ENCODE measurements around the gene CMTM1. TPM values are rescaled to one million over a fixed set of nuclear protein-coding genes. Genes with fewer than 3 reads are reported as not detected.
"Not testable (repeated sequence)": the region's sequence is repeated elsewhere in the genome, so short reads cannot be mapped to it uniquely, and the experiment has no call there.

CMTM1 gene
- total RNA-seq, 2 donors from 2014 or later = 3.4 to 4.9 TPM

DNA sequence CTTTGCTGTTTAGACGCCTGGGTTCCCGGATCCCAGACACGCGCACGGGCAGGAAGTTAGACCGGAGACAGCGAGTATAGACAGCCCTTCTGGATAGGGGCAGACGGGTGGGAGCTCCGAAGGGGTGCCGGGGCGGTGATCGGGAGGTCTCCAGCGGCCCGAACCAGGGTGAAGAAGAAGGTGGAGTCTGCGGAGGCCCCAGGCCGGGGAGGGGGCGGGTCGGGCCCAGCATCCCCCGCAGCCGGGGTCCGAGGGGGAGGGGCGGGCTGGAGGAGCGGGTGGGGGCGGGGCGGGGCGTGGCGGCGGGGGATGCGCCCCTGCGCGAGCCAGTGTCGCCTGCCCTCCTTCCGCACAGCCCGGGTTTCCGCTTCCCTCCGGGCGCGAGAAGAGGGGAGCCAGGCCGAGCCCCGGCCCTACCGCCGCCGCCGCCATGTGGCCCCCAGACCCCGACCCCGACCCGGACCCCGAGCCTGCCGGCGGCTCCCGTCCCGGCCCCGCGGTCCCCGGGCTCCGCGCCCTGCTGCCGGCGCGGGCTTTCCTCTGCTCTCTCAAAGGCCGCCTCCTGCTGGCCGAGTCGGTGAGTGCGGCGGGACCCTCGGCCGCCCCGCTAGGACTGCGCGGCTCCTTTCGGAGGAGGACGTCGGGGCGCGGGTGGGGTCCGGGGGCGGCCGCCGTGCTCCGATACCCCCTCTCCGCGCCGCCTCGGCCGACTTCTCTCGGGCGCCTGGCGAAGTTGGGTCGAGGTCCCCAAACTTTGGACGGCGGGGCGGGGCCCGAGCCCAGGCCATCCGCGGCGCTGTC is 38.3 kb downstream of the CMTM1 start, which contains the start of gene CMTM3:
CMTM3 (plus strand) TSS at position 329 of the 801 bp plus-strand sequence; CDS start at position 431, 102 bp downstream.
- peak; percentile 63 for ATAC-seq
- peak; percentile 38 to 75 for DNase-seq
- intact Hi-C loops (cut with DNase I, micrococcal nuclease) = no loop called here

DNA sequence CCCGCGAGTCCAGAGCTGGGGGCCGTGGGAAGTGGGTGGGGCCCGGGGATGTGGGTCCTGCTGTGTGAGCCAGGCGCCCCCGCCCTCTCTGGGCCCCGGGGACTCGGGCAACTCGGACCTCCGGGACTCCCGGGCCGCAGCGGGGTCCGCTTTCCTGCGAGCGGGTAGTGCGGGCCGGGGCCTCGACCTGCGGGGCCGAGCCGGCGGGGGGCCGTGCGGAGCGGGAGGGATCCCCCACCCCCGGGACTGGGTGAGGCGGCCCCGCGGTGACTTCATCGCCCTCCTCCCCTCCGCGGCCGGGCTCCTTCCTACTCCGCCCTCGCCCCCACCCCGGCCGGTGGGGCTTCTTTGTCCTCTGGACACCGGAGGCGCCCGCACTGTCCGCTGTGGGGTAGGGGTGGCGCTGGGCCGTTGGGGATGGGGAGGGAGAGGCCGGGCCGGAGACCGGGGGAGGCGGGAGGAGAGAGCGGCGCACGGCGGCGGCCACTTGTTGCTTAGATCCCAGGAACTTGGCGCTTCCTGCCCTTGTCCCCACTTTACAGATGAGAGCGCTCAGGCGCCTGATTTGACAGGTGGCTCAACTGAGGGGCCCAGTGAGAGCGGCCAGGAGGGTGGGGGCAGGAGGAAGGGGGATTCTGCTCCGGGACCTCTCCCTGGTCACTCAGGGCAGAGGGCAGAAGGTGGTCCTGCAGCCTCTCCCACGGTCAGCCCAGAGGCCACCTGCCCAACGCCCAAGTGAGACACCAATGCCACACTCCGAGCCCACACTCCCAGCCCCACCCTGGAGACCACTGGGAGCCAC is 39.1 kb downstream of the CMTM1 start:
- ATAC-seq (peak; percentile 45), DNase-seq (peak; percentile 34 to 59)
- intact Hi-C loops (cut with DNase I, micrococcal nuclease) = no loop called here

DNA sequence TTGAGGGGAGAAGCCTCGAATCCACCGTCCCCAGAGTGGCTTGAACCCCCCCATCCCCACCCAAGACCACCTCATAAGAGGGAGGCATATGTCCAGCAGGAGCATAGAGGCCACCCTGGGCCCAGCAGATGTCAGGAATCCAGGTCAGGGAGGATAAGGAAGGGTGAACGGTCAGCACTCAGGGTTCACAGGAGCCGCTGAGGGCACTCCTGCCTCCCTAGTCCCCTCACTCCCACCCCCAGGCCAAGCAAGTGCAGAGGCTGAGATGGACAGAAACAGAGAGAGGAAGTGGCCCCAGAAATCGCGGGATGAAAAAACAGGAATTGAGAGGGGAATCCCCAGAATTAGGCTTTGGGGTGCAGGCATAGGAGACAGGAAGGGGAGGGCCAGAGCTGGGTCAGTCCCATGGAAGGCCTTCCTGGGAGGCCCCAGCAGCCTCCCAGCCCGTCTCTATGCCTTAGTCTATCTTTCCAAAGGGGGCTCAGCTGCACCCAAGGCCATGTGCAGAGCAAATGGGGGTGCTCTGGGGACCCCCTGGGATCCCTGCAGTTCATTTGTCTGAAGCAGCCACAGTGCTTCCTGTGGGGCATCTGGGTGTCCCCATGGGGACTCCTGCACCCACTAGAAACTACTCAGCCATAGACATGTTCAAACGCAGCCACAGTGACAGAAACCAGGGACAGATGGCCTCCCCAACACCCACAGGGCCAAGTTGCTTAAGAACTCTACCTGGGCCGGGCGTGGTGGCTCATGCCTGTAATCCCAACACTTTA is 39.9 kb downstream of the CMTM1 start:
- ATAC-seq = no peak
- peak in 1 of 2 donors; percentile 25 for DNase-seq
- intact Hi-C loops (cut with DNase I, micrococcal nuclease) = no loop called here

DNA sequence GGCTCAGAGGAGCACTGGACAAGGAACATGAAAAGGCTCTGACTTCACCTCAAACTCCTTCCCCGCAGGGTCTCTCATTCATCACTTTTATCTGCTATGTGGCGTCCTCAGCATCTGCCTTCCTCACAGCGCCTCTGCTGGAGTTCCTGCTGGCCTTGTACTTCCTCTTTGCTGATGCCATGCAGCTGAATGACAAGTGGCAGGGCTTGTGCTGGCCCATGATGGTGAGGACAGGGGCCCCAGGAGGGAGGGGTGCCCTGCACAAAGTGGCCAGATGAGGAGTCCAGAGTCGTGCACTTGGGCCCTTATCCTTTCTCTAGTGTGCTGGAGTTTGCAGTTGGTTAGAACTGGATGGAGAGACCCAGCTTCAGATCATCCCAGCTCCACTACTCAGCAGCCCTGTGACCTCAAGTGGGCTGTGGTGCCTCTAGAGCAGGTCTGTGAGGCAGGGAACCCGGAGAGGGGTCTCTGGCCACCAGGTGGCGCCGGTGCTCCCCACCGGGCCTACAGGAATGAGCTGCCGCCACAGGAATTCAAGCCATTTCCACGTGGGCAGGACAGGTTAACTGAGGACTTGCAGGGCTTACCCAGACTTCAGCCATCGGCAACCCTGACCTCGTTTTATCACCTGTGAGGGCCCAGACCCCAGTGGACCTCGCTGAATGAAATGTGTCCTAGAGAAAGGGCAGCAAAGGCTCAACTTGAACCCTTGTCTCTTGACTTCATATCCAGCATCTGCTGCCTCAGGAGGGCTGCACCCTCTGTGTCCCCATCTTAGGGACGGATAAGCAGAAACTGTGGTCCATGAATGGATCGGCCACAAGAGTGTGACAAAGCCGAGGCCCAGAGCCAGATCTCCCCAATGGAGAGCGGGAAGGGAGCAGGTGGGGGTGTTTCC is 42.3 kb downstream of the CMTM1 start:
- intact Hi-C loops (cut with DNase I, micrococcal nuclease) = no loop called here
- DNase-seq (peak; percentile 76 to 91), ATAC-seq (peak; percentile 73)

DNA sequence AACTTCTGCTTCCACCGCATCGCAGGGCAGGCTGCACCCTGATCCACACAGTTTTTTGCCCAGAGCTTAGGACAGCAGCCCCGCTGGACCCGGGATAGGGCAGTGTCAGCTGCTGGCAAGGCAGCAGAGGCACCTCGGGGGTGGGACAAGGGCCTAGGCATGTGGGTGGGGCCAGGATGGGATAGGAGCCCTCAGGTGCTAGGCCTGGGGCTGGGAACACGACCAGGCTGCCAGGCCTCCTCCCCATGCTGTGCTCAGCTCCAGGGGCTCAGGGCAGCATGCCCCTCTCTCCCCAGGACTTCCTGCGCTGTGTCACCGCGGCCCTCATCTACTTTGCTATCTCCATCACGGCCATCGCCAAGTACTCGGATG is 42.9 kb downstream of the CMTM1 start:
- DNase-seq (peak in 1 of 2 donors; percentile 27), ATAC-seq (no peak)
- intact Hi-C loops (cut with DNase I, micrococcal nuclease) = no loop called here

DNA sequence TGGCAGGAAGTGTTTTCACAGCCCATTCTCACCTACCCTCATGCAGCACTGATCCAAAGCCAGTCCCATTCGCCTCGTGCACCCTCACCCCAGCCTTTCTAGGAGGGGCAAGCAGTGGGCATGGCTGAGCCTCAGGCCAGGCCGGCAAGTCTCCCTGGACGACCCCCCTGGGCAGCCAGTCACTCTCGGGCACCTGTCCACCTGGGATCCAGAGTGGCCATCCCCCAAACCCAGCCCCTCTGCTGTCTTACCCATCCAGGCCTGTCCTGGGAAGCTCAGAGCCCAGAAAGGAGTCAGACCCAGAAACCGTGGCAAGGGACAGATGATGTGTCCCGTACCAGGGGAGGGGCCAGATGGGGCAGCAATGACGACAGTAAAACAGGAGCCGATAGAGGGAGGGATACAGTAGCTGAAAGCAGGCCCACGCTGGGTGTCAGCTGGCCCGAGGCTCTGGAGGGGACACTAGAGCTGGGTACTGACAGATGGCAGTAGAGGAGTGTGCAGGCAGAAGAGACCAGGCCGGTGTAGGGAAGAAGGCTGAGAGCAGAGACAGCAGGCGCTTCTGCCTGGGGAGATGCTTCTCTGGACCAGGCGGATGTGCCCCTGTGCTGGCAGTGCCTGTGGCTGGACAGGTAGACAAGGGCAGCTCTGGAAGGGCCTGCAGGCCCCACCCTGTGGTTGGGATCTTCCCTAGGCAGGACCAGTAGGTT is 44.0 kb downstream of the CMTM1 start:
- intact Hi-C loops (cut with DNase I, micrococcal nuclease) = no loop called here
- peak in 1 of 2 donors; percentile 25 for DNase-seq
- no peak for ATAC-seq

DNA sequence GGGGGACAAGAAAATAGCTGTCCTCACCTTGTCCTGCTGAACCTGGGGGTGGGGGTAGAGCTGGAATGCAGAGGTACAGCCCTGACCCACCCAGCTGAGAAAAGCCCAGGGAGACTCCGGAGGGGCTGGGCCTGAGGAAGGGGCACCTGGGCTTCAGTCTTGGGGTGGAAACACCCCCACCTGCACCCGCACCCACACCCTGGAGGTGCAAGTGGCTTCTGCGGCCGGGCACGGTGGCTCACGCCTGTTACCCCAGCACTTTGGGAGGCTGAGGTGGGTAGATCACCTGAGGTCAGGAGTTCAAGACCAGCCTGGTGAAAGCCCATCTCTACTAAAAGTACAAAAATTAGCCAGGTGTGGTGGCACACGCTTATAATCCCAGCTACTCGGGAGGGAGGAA is 45.7 kb downstream of the CMTM1 start:
- ATAC-seq; intact Hi-C loops (cut with DNase I, micrococcal nuclease): not testable (repeated sequence)

DNA sequence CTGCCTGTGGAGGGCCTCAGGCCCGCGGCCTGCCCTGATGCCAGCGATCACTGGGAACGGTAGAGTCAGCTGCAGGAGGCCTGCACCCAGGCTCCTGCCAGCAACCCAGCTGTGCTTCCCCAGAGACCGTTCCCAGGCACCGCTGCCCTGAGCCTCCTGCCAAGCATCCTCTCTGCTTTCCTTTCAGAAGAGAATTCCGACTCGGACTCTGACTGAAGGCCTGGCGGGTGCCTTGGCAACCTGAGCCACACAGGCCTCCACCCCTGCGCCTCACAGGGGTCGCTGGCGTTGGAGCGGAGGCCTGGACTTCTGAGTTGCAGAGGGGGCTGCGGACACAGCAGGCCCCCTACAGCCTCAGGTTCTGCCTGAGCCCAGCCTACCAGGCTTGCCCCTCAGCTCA is 46.2 kb downstream of the CMTM1 start:
- ATAC-seq (no peak), DNase-seq (no peak)
- intact Hi-C loops (cut with DNase I, micrococcal nuclease) = no loop called here

More for the DNA sequence above, 45.7 kb downstream of the CMTM1 start:
- not testable (repeated sequence) for DNase-seq

DNA sequence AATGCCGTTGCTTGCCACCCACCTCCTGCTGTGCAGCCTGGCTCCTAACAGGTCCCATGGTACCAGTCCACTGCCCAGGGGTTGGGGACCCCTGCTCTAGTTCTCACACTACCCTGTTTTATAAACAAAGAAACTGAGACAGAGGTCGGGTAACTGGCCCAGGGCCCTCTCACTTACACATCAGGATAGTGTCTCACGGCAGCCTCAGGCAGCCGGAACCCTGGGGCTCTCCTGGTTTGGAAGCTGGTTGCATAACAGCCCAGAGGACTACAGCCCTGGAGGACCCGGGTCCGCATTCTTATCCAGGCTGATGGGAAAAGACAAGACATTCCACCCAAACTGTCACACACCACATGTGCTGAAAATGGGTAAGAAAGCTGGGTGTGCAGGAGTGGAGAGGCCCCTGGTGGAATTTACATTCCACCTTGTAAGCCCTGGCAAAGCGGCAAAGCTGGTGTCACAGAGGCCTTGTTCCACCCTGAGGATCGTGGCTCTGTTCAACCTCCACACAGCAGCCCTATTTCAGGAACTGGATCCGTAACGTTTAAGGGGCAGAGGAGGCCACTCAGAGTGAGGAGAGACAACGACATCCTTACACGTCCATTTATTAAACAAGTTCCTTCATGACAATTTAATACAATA is 48.0 kb downstream of the CMTM1 start:
- DNase-seq (no peak), ATAC-seq (no peak)
- intact Hi-C loops (cut with DNase I, micrococcal nuclease) = no loop called here

DNA sequence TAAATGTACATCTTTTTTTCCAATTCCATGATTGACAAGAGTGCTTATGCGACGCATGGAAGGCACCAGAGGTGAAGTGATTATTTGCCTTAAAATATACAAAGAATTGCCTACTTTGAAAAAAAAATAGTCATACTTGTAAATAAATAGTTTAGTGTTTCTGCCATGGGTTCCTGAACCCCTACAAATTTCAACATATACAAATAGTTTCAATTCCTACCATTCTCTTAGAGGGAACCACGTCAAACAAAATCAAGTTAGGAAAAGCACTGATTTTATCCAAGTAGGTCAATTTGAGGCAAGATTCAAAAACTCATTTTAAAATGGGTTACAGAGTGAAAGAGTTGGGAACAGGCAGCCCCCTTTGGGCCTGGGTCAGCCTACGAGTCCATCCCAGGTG is 49.9 kb downstream of the CMTM1 start:
- ATAC-seq (no peak), DNase-seq (no peak)
- intact Hi-C loops (cut with DNase I, micrococcal nuclease) = no loop called here

DNA sequence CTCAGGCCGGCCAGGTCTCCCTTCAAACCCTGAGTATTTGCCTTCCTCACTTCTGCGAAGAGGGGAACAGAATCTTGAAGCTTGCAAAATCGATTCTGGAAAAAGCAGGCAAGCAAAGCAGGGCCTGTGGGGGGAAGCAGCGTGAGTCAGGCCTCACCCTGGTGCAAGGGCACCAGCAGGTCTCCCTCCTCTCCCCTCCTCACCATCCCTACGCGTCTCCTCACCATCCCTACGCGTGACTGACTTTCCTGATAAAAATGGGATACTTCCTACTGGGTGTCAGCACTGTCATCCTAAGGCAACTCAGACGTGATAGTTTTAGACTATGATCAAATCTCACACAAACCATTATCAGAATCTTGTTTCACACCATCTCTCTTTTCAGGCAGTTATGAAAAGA is 50.4 kb downstream of the CMTM1 start:
- intact Hi-C loops (cut with DNase I, micrococcal nuclease) = no loop called here
- DNase-seq (no peak), ATAC-seq (no peak)

DNA sequence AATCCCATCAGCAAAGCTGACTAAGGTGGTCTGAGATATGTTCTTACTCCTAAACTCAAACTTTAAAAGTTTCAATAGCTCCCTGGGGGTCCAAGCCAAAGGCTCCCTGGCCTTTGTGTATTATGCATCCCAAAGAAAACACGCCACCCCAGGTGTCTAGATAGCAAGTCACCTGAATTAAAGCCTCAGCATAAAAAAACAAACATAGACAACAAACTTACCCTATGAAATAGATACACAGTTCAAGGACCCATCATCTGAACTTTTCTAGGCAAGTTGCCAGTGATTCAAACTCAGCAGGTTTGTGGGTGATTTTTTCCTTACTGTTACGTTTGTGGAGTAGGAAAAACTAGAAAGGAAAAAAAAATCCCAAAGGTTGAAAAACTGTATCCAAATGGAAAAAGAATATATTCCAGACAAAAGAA is 50.8 kb downstream of the CMTM1 start:
- intact Hi-C loops (cut with DNase I, micrococcal nuclease) = no loop called here
- ATAC-seq = no peak
- DNase-seq = no peak

DNA sequence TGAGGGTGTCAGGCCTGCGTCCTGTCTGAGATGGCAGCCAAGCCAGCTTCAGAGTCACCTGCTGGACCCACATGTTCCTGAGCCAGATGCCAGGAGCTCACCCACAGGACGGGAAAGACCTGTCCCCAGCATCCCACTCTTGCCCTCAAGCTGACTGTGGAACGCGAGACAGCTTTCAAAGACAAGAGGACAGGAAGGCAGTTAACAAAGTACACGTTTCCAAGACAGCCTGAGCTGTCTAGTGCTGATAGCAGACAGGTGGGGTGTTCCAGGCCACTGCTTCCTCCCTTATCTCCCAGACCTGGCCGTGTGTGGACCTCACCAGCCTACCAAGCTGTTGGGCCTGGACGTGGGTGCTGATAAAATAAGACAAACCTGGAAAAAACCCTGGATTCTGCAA is 51.5 kb downstream of the CMTM1 start:
- intact Hi-C loops (cut with DNase I, micrococcal nuclease) = no loop called here
- ATAC-seq = no peak
- DNase-seq = no peak

DNA sequence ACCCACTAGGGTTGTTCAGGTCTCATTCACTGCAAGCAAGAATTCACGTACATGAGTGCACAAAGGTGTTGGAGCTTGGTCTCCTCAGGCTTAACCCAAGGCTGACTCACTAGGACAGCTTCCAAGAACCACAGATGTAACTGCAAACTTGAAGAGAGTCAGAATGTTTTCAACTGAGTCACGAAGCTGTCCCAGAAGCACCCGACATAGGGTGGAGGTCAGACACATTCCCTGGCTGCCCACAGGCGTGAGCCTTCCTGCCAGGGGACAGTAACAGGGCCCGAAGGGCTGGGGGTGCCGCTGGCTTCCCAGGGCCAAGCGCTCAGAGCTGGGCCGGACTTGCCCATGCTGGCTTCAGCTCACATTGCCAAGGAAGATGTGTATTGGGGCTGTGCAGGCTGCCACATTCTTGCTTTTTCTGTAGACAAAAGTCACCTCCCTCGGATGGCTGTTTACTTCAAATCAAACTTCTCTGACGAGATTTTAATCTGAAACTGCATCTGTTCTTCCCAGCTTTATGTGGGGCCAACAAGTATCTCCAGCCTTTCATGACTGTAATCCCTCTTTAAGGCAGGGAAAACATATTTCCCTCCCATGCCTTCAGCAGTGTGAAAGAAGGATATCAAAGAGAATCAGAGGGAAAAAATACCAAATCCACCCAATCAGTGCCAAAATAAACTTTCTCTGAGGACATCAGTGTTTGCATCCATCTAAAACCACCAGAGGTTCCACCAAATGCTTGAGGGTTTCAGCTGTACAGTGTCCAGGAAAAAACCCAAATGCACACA is 52.5 kb downstream of the CMTM1 start:
- ATAC-seq (peak; percentile 18), DNase-seq (no peak)
- intact Hi-C loops (cut with DNase I, micrococcal nuclease) = no loop called here

DNA sequence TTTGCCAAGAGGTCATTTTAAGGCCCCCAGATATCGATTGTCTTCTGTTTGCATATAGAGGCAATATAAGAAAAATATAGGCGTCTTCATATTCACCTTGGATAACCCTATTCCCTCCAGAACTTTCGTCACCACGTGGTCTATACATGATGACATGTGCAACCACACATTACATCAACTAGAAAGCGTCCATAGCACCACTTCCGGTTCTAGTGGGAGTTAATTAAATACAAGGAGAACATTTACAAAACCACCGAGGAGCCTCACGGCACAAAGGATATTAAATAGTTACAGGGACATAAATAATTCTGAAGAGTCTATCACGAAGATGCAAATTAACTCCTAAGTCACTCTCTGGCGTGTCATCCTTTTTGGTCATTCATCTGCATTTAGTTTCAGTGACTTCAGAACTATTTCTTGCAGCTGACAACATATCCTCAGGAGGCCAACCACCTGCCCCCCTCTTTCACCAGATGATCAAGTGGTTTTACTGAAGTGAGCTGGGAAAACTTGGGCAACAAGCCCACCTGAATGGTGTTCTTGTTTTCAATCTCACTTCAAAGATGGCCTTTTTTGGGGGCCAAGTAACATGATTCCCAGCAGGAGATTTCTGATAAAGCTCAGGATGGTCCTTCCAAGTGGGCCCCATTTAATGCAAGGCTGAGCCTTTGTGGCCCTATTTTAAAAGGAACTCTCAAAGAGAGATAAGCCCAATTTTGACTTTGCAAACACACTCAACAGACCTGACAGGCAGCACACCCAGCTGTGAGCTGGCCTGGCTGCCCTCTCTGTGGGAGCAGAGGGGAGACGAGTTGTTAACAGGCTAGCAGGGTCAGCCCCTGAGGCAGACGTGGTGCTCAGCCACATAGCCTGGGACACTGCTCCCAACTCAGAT is 53.5 kb downstream of the CMTM1 start:
- intact Hi-C loops (cut with DNase I, micrococcal nuclease) = no loop called here
- ATAC-seq (no peak), DNase-seq (no peak)

DNA sequence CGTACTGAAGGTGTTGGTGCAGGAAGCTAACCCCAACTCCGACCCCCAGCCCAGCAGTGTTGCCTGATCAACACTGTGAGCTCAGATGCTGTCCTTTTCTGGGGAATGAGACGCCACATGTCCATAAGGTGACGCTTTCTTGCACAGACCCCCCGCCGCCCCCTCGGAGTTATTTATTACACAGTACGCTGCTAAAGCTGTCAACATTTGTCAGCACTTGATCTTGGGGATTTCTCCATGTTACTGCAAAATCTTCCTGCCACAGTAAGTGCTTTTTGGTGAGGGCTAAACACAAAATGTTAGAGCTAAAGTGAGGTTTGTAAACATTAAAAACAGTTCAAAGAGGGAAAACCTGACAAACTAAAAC is 54.2 kb downstream of the CMTM1 start:
- intact Hi-C loops (cut with DNase I, micrococcal nuclease) = no loop called here
- no peak for DNase-seq

More for the DNA sequence above, 54.2 kb downstream of the CMTM1 start:
- no peak for ATAC-seq

All from left colon (tissue), 2 donors.